ENCODE data around the gene CEMIP. TPM values are rescaled to one million over a fixed set of nuclear protein-coding genes. Genes with fewer than 3 reads are reported as not detected.

CEMIP gene
- total RNA-seq, 1 donor from 2014 or later: under 0.01 TPM

- no peak overlapping the region for H3K4me3 ChIP-seq (ENCODE audit: low read depth, low read length)
- no peak for DNase-seq (ENCODE audit: low read depth)
- no peak for TF ChIP-seq CTCF (IDR thresholded peaks at IDR 0.05; ENCODE audit: insufficient read depth, low read length, poor library complexity, severe bottlenecking)
- no peaks in the 10 kb centered on the region for H3K36me3 ChIP-seq (ENCODE audit: control insufficient read depth, insufficient read depth, low read length)
- no peaks in the 10 kb centered on the region for H3K27me3 ChIP-seq (ENCODE audit: control insufficient read depth, insufficient read depth, low read length)
Observed at GRCh38 chr15:80929689-80930088, 150.5 kb downstream of the CEMIP start.

GRCh38 chr15:80931191-80931590 lies 152.0 kb downstream of the CEMIP start:
- no peak for DNase-seq (ENCODE audit: low read depth)
- no peaks in the 10 kb centered on the region for H3K36me3 ChIP-seq (ENCODE audit: control insufficient read depth, insufficient read depth, low read length)

GRCh38 chr15:80931721-80932512 lies 152.7 kb downstream of the CEMIP start:
- DNase-seq (ENCODE audit: low read depth): no peak
- no peaks in the 10 kb centered on the region for H3K36me3 ChIP-seq (ENCODE audit: control insufficient read depth, insufficient read depth, low read length)

More at GRCh38 chr15:80931191-80931590, 152.0 kb downstream of the CEMIP start:
- Histone ChIP-seq H3K27me3 (ENCODE audit: control insufficient read depth, insufficient read depth, low read length) (no peaks in the 10 kb centered on the region), H3K4me3 (ENCODE audit: low read depth, low read length) (no peak overlapping the region)
- no peak for TF ChIP-seq CTCF (IDR thresholded peaks at IDR 0.05; ENCODE audit: insufficient read depth, low read length, poor library complexity, severe bottlenecking)

GRCh38 chr15:80932513-80932815 lies 153.3 kb downstream of the CEMIP start:
- DNase-seq (ENCODE audit: low read depth): no peak
- no peaks in the 10 kb centered on the region for H3K36me3 ChIP-seq (ENCODE audit: control insufficient read depth, insufficient read depth, low read length)
- no peak overlapping the region for H3K4me3 ChIP-seq (ENCODE audit: low read depth, low read length)
- no peaks in the 10 kb centered on the region for H3K27me3 ChIP-seq (ENCODE audit: control insufficient read depth, insufficient read depth, low read length)
- no peak for TF ChIP-seq CTCF (IDR thresholded peaks at IDR 0.05; ENCODE audit: insufficient read depth, low read length, poor library complexity, severe bottlenecking)

More at GRCh38 chr15:80931721-80932512, 152.7 kb downstream of the CEMIP start:
- no peak for TF ChIP-seq CTCF (IDR thresholded peaks at IDR 0.05; ENCODE audit: insufficient read depth, low read length, poor library complexity, severe bottlenecking)
- no peaks in the 10 kb centered on the region for H3K27me3 ChIP-seq (ENCODE audit: control insufficient read depth, insufficient read depth, low read length)
- H3K4me3 ChIP-seq (ENCODE audit: low read depth, low read length): no peak overlapping the region

- Histone ChIP-seq H3K36me3 (ENCODE audit: control insufficient read depth, insufficient read depth, low read length) (no peaks in the 10 kb centered on the region), H3K4me3 (ENCODE audit: low read depth, low read length) (no peak overlapping the region), H3K27me3 (ENCODE audit: control insufficient read depth, insufficient read depth, low read length) (no peaks in the 10 kb centered on the region)
- no peak for DNase-seq (ENCODE audit: low read depth)
- TF ChIP-seq CTCF (IDR thresholded peaks at IDR 0.05; ENCODE audit: insufficient read depth, low read length, poor library complexity, severe bottlenecking): no peak
Observed at GRCh38 chr15:80932989-80933388, 153.8 kb downstream of the CEMIP start.

- Histone ChIP-seq H3K27me3 (ENCODE audit: control insufficient read depth, insufficient read depth, low read length) (no peaks in the 10 kb centered on the region), H3K4me3 (ENCODE audit: low read depth, low read length) (no peak overlapping the region), H3K36me3 (ENCODE audit: control insufficient read depth, insufficient read depth, low read length) (no peaks in the 10 kb centered on the region)
- peak; percentile 23 for DNase-seq (ENCODE audit: low read depth)
- TF ChIP-seq CTCF (IDR thresholded peaks at IDR 0.05; ENCODE audit: insufficient read depth, low read length, poor library complexity, severe bottlenecking): no peak
Observed at GRCh38 chr15:80934761-80935221, 155.6 kb downstream of the CEMIP start.

All from kidney epithelial cell (primary cell).